Activated CD8-positive, alpha-beta memory T cell treated with anti-CD3 and anti-CD28 coated beads for 1 hour (primary cell): ENCODE results near the gene RALY.

ENCODE experiments used
- DNase-seq, 2 donors: peaks; one replicate each; pipeline ENCODE4 v3.0.0-alpha.2; 2020; ENCODE audit warnings: low read depth in 1 of 2; ENCODE audit errors: extremely low read depth in 1 of 2

RALY gene

GRCh38 chr20:33993576-33994221 is at the start of gene RALY:
Gene RALY, plus strand, starts transcription at chr20:33993911. Its CDS starts 78,164 bp downstream, at chr20:34072075.
- DNase-seq, result peak; percentile 92 to 93

GRCh38 chr20:33944914-33945313 is 48.8 kb upstream of the RALY start:
- no peak for DNase-seq

DNA sequence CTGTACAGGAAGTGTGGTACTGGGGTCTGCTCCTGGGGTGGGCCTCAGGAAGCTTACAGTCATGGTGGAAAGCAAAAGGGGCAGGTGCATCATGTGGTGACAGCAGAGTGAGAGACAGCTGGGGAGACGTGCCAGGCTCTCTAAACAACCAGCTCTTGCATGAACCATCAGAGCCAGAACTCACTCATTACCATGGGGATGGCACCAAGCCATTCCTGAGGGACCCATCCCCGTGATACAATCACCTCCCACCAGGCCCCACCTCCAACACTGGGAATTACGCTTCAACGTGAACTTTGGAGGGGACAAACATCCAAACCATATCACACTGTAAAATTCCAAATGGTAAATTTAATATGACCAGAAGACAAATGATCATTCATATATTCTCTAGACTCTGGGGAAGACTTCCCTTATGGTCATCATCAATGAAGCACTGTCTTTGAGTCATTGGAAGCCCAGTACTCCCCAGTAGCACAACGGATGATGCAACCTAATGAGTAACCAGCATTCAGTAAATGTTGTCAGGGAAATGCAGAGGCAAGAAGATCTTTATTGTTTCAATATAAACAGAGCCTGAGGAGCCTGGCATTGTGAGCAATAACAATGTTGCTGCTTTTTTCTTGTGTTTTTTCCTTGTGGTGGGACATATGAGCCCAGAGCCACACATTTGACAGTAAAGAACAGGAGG is 48.2 kb upstream of the RALY start:
- DNase-seq, result no peak

DNA sequence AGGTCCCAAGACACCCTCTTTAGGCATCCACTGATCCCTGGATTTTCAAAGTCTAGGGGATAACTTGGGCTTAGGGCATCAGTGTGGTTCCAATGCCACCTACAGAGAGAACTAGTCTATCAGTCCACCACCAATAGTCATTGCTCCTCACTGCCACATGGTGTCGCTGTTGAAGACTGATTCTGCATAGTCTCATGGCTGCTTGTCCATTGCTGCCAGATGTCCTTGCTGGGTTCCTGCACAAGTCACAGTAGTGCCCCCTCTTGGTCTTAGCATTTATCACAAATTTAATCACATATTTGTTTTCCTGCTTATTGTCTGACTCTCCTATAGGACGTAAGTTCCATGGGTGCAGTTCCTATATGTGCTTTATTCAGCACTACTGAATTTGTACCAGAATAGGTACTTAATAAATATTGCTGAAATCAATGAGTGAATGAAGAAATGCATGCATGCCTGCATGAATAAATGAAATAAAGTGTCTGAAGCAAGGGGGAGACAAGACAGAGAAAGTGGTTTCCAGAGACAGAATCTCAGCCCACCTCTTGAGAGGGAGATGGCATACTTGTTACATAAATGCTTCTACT is 45.9 kb upstream of the RALY start:
- DNase-seq, result peak in 1 of 2 donors; percentile 4

- no peak for DNase-seq
Observed at GRCh38 chr20:33948480-33948879, 45.2 kb upstream of the RALY start.

DNA sequence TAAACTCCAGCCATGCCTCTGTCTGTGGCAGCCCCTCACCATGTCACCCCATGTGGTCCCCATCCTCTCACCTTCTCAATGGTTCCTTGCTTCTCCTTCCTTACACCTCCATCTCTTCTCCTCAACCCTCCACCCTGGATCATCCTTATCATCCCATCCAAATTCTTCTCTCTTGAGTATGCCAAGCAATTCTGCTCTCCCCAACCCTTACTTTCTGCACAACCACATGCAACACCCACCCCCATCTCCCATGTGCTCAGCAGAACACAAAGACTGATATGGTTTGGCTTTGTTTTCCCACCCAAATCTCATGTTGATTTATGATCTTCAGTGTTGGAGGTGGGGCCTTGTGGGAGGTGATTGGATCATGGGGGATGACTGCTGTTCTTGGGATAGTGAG is 42.5 kb upstream of the RALY start:
- no peak for DNase-seq

GRCh38 chr20:33954504-33954903 is 39.2 kb upstream of the RALY start:
- DNase-seq, result no peak

GRCh38 chr20:33963751-33964150 is 30.0 kb upstream of the RALY start:
- no peak for DNase-seq

DNA sequence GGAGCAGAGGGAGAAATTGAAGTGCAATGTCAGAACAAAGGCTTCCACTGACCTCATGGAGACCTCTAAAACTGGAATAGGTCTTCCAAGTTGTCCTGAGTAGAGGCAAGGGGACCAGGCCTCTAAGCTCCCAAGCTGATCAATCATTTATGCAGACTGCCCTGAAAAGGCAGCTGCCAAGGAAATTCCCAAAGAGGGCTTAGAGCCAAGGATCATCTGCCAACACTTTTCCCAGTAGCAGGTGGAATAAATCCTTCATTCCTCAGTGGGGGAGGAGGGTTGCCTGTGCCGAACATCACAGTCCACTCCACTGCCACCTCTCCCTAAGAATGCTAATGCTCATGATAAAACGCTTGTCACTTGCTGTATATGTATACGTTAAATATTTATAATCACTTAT is 29.3 kb upstream of the RALY start:
- DNase-seq, result no peak

DNA sequence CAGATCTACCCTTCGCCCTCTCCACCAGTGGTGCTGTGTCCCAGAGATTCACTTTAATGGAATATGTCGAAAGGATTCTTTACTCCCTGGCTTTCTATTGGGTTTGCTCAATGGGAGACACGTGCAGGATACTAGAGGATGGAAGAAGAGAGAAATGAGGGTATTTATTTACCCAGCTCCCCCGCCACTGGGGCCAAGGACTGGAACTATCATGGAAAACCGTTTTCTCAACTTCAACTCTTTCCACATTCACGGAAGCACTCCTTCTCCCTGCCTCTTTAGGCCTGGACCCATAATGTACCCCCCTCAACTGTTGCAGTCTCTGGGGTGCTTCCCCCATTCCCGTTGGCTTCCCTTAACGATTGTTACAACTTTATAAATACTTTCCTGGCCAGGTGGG is 26.6 kb upstream of the RALY start:
- DNase-seq, result no peak

- no peak for DNase-seq
Observed at GRCh38 chr20:33969563-33969962, 24.1 kb upstream of the RALY start.

DNA sequence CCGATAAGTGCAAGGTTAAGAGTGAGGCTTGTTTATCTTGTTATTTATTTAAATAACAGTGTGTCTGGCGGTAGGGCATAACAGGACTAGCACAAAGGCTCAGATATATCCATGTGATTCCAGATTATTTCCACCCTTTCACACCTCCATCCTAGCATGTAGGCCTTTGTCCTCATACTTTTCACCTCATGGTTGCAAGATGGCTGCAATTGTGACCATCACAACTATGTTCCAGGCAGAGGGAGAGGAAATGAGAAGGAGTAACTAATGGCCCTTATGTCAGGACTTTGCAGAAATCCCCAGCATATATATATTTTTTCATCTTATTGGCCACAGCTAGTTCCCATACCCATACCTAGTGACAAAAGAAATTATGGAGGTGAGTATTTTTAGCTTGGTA is 23.5 kb upstream of the RALY start:
- no peak for DNase-seq

- no peak for DNase-seq
Observed at GRCh38 chr20:33971147-33971975, 22.4 kb upstream of the RALY start.

DNA sequence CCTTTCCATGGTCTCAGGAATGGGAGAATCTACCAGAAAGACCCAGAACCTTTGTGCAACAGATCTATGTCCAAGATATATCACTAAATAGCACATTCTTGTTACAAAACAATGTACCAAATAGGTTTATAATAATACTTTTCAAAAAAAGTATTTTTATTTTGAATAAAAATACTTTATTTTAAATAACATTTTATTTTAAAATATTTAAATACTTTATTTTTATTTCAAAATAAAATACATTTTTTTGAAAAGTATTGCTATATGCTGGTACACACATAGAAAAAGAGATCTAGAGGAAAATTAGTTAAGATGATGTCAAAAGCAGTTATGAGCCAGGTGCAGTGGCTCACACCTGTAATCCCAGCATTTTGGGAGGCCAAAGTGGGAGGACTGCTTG is 16.8 kb upstream of the RALY start:
- no peak for DNase-seq

GRCh38 chr20:33977535-33977934 is 16.2 kb upstream of the RALY start:
- no peak for DNase-seq

GRCh38 chr20:33979094-33979493 is 14.6 kb upstream of the RALY start:
- DNase-seq, result no peak

DNA sequence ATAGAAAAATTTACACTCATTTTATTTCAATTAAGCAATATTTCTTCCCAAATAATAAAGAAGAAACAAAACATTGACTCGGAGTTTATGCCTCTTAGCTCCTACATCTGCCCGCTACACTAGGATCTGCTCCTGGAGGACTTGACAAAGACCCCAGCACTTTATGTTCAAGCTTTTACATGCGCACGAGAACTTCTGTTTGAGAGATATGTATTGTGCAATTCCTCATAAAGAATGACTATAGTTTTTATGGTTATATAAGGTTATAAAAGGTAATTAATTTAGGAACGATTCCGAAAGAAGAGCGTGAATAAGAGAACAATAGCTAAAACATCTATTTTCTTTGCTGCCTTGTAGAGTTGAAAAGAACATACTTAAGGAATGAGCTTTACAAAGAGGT is 12.4 kb upstream of the RALY start:
- DNase-seq, result no peak

GRCh38 chr20:33981964-33982363 is 11.7 kb upstream of the RALY start:
- DNase-seq, result no peak

DNA sequence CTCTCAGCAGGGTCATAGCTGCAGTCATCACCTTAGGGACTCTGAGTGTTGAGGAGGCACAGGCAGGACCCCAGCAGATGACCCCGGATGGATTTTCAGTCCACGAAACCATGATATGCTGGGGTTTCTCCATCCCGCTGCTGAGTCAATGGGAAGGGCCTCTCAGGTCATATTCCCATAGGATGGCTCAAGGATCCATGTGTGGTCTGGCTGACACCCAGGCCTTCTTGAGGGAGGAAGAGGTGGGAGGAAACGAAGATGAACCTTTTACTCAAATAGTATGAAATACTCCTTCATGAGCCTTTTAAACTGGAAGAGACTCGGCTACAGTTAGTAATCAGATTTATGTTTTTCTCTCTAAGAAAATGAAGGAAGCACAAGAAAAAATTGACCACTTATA is 10.3 kb upstream of the RALY start:
- DNase-seq, result no peak

GRCh38 chr20:33984182-33984719 is 9.5 kb upstream of the RALY start:
- no peak for DNase-seq

GRCh38 chr20:33985280-33985679 is 8.4 kb upstream of the RALY start:
- DNase-seq, result no peak
